Rectal smooth muscle tissue (tissue), 1 donor: Measurements from ENCODE around the gene DOCK4.

ENCODE experiments used
- H3K27ac ChIP-seq: one replicate; pipeline ENCODE4 v1.7.0; 2013; ENCODE audit warnings: low read depth, low read length, inconsistent platforms
- H3K27me3 ChIP-seq: one replicate; pipeline ENCODE4 v1.7.0; 2013; ENCODE audit warnings: low read length; ENCODE audit not compliant: control insufficient read depth, insufficient read depth
- H3K36me3 ChIP-seq: one replicate; pipeline ENCODE4 v1.7.0; 2013; ENCODE audit warnings: low read length; ENCODE audit not compliant: control insufficient read depth, insufficient read depth
- H3K4me1 ChIP-seq: one replicate; pipeline ENCODE4 v1.7.0; 2013; ENCODE audit warnings: low read length; ENCODE audit not compliant: control insufficient read depth, insufficient read depth
- H3K4me3 ChIP-seq: one replicate; pipeline ENCODE4 v1.7.0; 2013; ENCODE audit warnings: low read length
- H3K9ac ChIP-seq: one replicate; pipeline ENCODE4 v1.7.0; 2013; ENCODE audit warnings: low read length

Gene DOCK4

GRCh38 chr7:111858331-111858730, 347.9 kb downstream of the DOCK4 start:
- Histone ChIP-seq H3K4me1 (no peaks in the 10 kb centered on the region), H3K4me3 (no peak overlapping the region), H3K36me3 (no peaks in the 10 kb centered on the region), H3K27ac (no peak overlapping the region), H3K9ac (no peak overlapping the region), H3K27me3 (no peaks in the 10 kb centered on the region)

GRCh38 chr7:111855842-111856227, 350.4 kb downstream of the DOCK4 start:
- no peaks in the 10 kb centered on the region for H3K4me1 ChIP-seq
- no peak overlapping the region for H3K4me3 ChIP-seq
- H3K27ac ChIP-seq: no peak overlapping the region
- H3K36me3 ChIP-seq: no peaks in the 10 kb centered on the region
- H3K27me3 ChIP-seq: no peaks in the 10 kb centered on the region
- H3K9ac ChIP-seq: no peak overlapping the region

GRCh38 chr7:111855161-111855841, 350.9 kb downstream of the DOCK4 start:
- Histone ChIP-seq H3K36me3 (no peaks in the 10 kb centered on the region), H3K4me3 (no peak overlapping the region), H3K27ac (no peak overlapping the region), H3K27me3 (no peaks in the 10 kb centered on the region), H3K4me1 (no peaks in the 10 kb centered on the region), H3K9ac (no peak overlapping the region)

GRCh38 chr7:111853201-111853990, 352.8 kb downstream of the DOCK4 start:
- H3K4me1 ChIP-seq: no peaks in the 10 kb centered on the region
- H3K36me3 ChIP-seq: no peaks in the 10 kb centered on the region
- no peak overlapping the region for H3K27ac ChIP-seq
- no peaks in the 10 kb centered on the region for H3K27me3 ChIP-seq
- H3K9ac ChIP-seq: no peak overlapping the region
- H3K4me3 ChIP-seq: no peak overlapping the region

GRCh38 chr7:111852081-111852480, 354.1 kb downstream of the DOCK4 start:
- Histone ChIP-seq H3K27ac (no peak overlapping the region), H3K36me3 (no peaks in the 10 kb centered on the region), H3K9ac (no peak overlapping the region), H3K4me1 (no peaks in the 10 kb centered on the region), H3K27me3 (no peaks in the 10 kb centered on the region), H3K4me3 (no peak overlapping the region)

- H3K27me3 ChIP-seq: no peaks in the 10 kb centered on the region
- no peak overlapping the region for H3K4me3 ChIP-seq
- no peak overlapping the region for H3K27ac ChIP-seq
- H3K4me1 ChIP-seq: no peaks in the 10 kb centered on the region
- H3K36me3 ChIP-seq: no peaks in the 10 kb centered on the region
- no peak overlapping the region for H3K9ac ChIP-seq
Measured at GRCh38 chr7:111846898-111847297, 359.3 kb downstream of the DOCK4 start.

GRCh38 chr7:111845853-111846252, 360.3 kb downstream of the DOCK4 start:
- H3K36me3 ChIP-seq: no peaks in the 10 kb centered on the region
- H3K27ac ChIP-seq: no peak overlapping the region
- H3K4me1 ChIP-seq: no peaks in the 10 kb centered on the region
- no peak overlapping the region for H3K9ac ChIP-seq
- no peak overlapping the region for H3K4me3 ChIP-seq
- H3K27me3 ChIP-seq: no peaks in the 10 kb centered on the region

GRCh38 chr7:111844904-111845671, 361.1 kb downstream of the DOCK4 start:
- no peak overlapping the region for H3K9ac ChIP-seq
- no peak overlapping the region for H3K4me3 ChIP-seq
- no peaks in the 10 kb centered on the region for H3K4me1 ChIP-seq
- H3K27ac ChIP-seq: no peak overlapping the region
- H3K27me3 ChIP-seq: no peaks in the 10 kb centered on the region
- H3K36me3 ChIP-seq: no peaks in the 10 kb centered on the region

GRCh38 chr7:111842491-111842890, 363.7 kb downstream of the DOCK4 start:
- Histone ChIP-seq H3K36me3 (no peaks in the 10 kb centered on the region), H3K9ac (no peak overlapping the region), H3K4me1 (no peaks in the 10 kb centered on the region), H3K4me3 (no peak overlapping the region), H3K27me3 (no peaks in the 10 kb centered on the region), H3K27ac (no peak overlapping the region)

GRCh38 chr7:111841596-111842205, 364.5 kb downstream of the DOCK4 start:
- H3K9ac ChIP-seq: no peak overlapping the region
- no peaks in the 10 kb centered on the region for H3K4me1 ChIP-seq
- no peak overlapping the region for H3K4me3 ChIP-seq
- H3K27me3 ChIP-seq: no peaks in the 10 kb centered on the region
- no peaks in the 10 kb centered on the region for H3K36me3 ChIP-seq
- H3K27ac ChIP-seq: no peak overlapping the region

GRCh38 chr7:111840528-111840927, 365.7 kb downstream of the DOCK4 start:
- no peak overlapping the region for H3K9ac ChIP-seq
- no peak overlapping the region for H3K4me3 ChIP-seq
- H3K36me3 ChIP-seq: no peaks in the 10 kb centered on the region
- no peaks in the 10 kb centered on the region for H3K4me1 ChIP-seq
- no peaks in the 10 kb centered on the region for H3K27me3 ChIP-seq
- no peak overlapping the region for H3K27ac ChIP-seq

- Histone ChIP-seq H3K27ac (no peak overlapping the region), H3K36me3 (no peaks in the 10 kb centered on the region), H3K4me1 (no peaks in the 10 kb centered on the region)
Measured at GRCh38 chr7:111839261-111839660, 366.9 kb downstream of the DOCK4 start.

More at GRCh38 chr7:111839261-111839660, 366.9 kb downstream of the DOCK4 start:
- no peak overlapping the region for H3K9ac ChIP-seq
- no peak overlapping the region for H3K4me3 ChIP-seq
- H3K27me3 ChIP-seq: no peaks in the 10 kb centered on the region
